Head of caudate nucleus (tissue), 42 donors: ENCODE data around the gene SLFN5.
"Not testable (repeated sequence)": the region's sequence is repeated elsewhere in the genome, so short reads cannot be mapped to it uniquely, and the experiment has no call there.

ENCODE experiments used
- DNase-seq, 42 donors: peaks; one replicate each; pipeline versions ENCODE4 v3.0.0 to v3.0.0-alpha.2; 2020 to 2021; ENCODE audit warnings: mixed read lengths in 7 of 42
- intact Hi-C: fragments of 100-400 bp; cut with DNase I; formaldehyde crosslinking; loops from one replicate; pipeline ENCODE4 v1.15.0; 2022

The SLFN5 gene

GRCh38 chr17:35239823-35240222, 3.0 kb upstream of the SLFN5 start:
- DNase-seq: no peak
- intact Hi-C loops: no loop called here

GRCh38 chr17:35240861-35241260, 2.0 kb upstream of the SLFN5 start:
- no peak for DNase-seq
- intact Hi-C loops: no loop called here

GRCh38 chr17:35241520-35241919, 1.4 kb upstream of the SLFN5 start:
- intact Hi-C loops: no loop called here
- DNase-seq: no peak

GRCh38 chr17:35242158-35242804, 591 bp upstream of the SLFN5 start:
- intact Hi-C loops: no loop called here
- DNase-seq: peak in 33 of 42 donors; percentile 2 to 51 (median 19)

GRCh38 chr17:35243561-35244340, 879 bp downstream of the SLFN5 start:
- DNase-seq: peak in 26 of 42 donors; percentile 3 to 50 (median 16)
- intact Hi-C loops: no loop called here

- intact Hi-C loops: no loop called here
- DNase-seq: peak in 5 of 42 donors; percentile 1 to 37 (median 5)
Measured at GRCh38 chr17:35244341-35245195, 1.7 kb downstream of the SLFN5 start.

- DNase-seq: no peak
- intact Hi-C loops: no loop called here
Measured at GRCh38 chr17:35245196-35245486, 2.3 kb downstream of the SLFN5 start.

- DNase-seq: no peak
- intact Hi-C loops: no loop called here
Measured at GRCh38 chr17:35252651-35253050, 9.8 kb downstream of the SLFN5 start.

- intact Hi-C loops: no loop called here
- peak in 9 of 42 donors; percentile 3 to 61 (median 16) for DNase-seq
Measured at GRCh38 chr17:35254107-35254773, 11.4 kb downstream of the SLFN5 start.

- no peak for DNase-seq
- intact Hi-C loops: no loop called here
Measured at GRCh38 chr17:35255316-35255715, 12.4 kb downstream of the SLFN5 start.

GRCh38 chr17:35256629-35257028, 13.8 kb downstream of the SLFN5 start:
- DNase-seq: no peak
- intact Hi-C loops: no loop called here

- intact Hi-C loops: no loop called here
- DNase-seq: no peak
Measured at GRCh38 chr17:35257208-35257659, 14.4 kb downstream of the SLFN5 start.

GRCh38 chr17:35259001-35259400, 16.1 kb downstream of the SLFN5 start:
- intact Hi-C loops: no loop called here
- DNase-seq: no peak

- intact Hi-C loops: no loop called here
- no peak for DNase-seq
Measured at GRCh38 chr17:35265071-35265470, 22.2 kb downstream of the SLFN5 start.

- intact Hi-C loops: no loop called here
- DNase-seq: no peak
Measured at GRCh38 chr17:35265566-35266141, 22.8 kb downstream of the SLFN5 start.

- intact Hi-C loops, DNase-seq: not testable (repeated sequence)
Measured at GRCh38 chr17:35274167-35275066, 31.5 kb downstream of the SLFN5 start.

GRCh38 chr17:35278454-35278853, 35.6 kb downstream of the SLFN5 start:
- intact Hi-C loops, DNase-seq: not testable (repeated sequence)

GRCh38 chr17:35278876-35279275, 36.0 kb downstream of the SLFN5 start:
- intact Hi-C loops, DNase-seq: not testable (repeated sequence)
